Kasumi-1 (cell line): ENCODE results near the gene IZUMO4.
"Not testable (repeated sequence)": the region's sequence is repeated elsewhere in the genome, so short reads cannot be mapped to it uniquely, and the experiment has no call there.

ENCODE experiments used
- DNase-seq, 2 experiments: peaks; one replicate each; lab custom pipeline; 2025; lab: John Stamatoyannopoulos, UW

The IZUMO4 gene

GRCh38 chr19:2123682-2124387, 27.1 kb downstream of the IZUMO4 start:
- DNase-seq: peak in 1 of 2 experiments; percentile 4

- DNase-seq: no peak
These were observed 30.3 kb downstream of the IZUMO4 start for GRCh38 chr19:2126879-2127518.

GRCh38 chr19:2127758-2128157, 31.0 kb downstream of the IZUMO4 start:
- DNase-seq: no peak

- not testable (repeated sequence) for DNase-seq
These were observed 31.5 kb downstream of the IZUMO4 start for GRCh38 chr19:2128252-2128651.

GRCh38 chr19:2129022-2129421, 32.3 kb downstream of the IZUMO4 start:
- DNase-seq: no peak

GRCh38 chr19:2129486-2129885, 32.8 kb downstream of the IZUMO4 start:
- no peak for DNase-seq

- no peak for DNase-seq
These were observed 33.4 kb downstream of the IZUMO4 start for GRCh38 chr19:2129892-2130770.

- DNase-seq: not testable (repeated sequence)
These were observed 34.6 kb downstream of the IZUMO4 start for GRCh38 chr19:2131012-2131975.

GRCh38 chr19:2132191-2132590, 35.5 kb downstream of the IZUMO4 start:
- DNase-seq: no peak

GRCh38 chr19:2132731-2133490, 36.2 kb downstream of the IZUMO4 start:
- DNase-seq: no peak

- DNase-seq: no peak
These were observed 39.0 kb downstream of the IZUMO4 start for GRCh38 chr19:2135474-2136402.

GRCh38 chr19:2136796-2137195, 40.1 kb downstream of the IZUMO4 start:
- DNase-seq: no peak

GRCh38 chr19:2138061-2138728, 41.5 kb downstream of the IZUMO4 start:
- no peak for DNase-seq

- DNase-seq: no peak
These were observed 42.8 kb downstream of the IZUMO4 start for GRCh38 chr19:2139385-2140137.

GRCh38 chr19:2140138-2140569, 43.4 kb downstream of the IZUMO4 start:
- DNase-seq: no peak

- DNase-seq: no peak
These were observed 45.6 kb downstream of the IZUMO4 start for GRCh38 chr19:2142173-2142829.

- DNase-seq: no peak
These were observed 47.5 kb downstream of the IZUMO4 start for GRCh38 chr19:2144190-2144589.

- no peak for DNase-seq
These were observed 49.1 kb downstream of the IZUMO4 start for GRCh38 chr19:2145831-2146241.
